Activated CD8-positive, alpha-beta memory T cell treated with anti-CD3 and anti-CD28 coated beads for 4 hours (primary cell): Measurements from ENCODE around the gene DBR1.

Experiments used
- DNase-seq, 2 donors: peaks; one replicate each; pipeline ENCODE4 v3.0.0-alpha.2; 2020; ENCODE audit warnings: low read depth in 2 of 2

The DBR1 gene, protein sequence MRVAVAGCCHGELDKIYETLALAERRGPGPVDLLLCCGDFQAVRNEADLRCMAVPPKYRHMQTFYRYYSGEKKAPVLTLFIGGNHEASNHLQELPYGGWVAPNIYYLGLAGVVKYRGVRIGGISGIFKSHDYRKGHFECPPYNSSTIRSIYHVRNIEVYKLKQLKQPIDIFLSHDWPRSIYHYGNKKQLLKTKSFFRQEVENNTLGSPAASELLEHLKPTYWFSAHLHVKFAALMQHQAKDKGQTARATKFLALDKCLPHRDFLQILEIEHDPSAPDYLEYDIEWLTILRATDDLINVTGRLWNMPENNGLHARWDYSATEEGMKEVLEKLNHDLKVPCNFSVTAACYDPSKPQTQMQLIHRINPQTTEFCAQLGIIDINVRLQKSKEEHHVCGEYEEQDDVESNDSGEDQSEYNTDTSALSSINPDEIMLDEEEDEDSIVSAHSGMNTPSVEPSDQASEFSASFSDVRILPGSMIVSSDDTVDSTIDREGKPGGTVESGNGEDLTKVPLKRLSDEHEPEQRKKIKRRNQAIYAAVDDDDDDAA

DNA sequence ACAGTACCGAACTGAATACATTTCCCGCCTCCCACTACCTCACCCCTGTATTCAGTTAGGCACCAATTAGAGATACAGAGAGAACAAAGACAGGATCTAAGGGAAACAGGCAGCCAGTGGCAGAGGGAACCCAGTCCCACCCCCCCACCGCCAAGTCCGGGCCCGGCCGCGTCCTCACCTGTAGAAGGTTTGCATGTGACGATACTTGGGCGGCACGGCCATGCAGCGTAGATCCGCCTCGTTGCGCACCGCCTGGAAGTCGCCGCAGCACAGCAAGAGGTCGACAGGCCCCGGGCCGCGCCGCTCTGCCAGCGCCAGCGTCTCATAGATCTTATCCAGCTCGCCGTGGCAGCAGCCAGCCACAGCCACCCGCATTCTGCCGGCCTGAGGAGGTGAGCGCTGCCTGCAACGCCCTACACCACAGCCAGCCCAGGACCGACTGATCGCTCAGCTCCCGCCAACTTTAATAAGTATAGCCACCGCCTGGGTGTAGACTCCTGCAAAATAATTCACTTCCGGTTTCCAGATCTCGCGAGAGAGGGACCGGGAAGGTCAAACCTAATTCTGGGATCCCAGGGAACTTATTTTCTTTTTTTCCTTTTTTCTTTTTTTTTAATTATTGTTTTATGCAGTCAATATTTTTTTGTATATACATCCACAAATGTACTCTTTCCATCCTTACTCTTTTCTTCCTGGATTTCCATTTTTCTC lies at the start of gene DBR1:
DBR1 (minus strand) TSS at position 501 of the 711 bp plus-strand sequence; CDS start at position 375, 126 bp downstream.
- peak; percentile 39 to 55 for DNase-seq

DNA sequence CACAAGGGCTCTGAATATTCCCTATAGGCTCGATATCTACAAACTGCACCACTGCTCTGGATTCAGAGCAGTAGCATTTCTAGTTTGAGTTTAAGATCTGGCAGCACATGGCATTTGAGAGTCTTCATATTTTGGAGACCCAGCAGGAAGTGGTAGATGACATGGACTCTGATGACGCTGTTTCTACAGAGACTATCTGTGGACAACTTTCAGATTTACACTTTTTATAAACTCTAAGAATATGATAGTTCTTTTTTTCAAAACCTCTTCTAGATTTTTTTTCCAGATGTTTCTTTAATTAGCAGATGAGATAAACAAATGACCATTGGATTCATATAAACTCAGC lies 48.2 kb upstream of the DBR1 start:
- no peak for DNase-seq

DNA sequence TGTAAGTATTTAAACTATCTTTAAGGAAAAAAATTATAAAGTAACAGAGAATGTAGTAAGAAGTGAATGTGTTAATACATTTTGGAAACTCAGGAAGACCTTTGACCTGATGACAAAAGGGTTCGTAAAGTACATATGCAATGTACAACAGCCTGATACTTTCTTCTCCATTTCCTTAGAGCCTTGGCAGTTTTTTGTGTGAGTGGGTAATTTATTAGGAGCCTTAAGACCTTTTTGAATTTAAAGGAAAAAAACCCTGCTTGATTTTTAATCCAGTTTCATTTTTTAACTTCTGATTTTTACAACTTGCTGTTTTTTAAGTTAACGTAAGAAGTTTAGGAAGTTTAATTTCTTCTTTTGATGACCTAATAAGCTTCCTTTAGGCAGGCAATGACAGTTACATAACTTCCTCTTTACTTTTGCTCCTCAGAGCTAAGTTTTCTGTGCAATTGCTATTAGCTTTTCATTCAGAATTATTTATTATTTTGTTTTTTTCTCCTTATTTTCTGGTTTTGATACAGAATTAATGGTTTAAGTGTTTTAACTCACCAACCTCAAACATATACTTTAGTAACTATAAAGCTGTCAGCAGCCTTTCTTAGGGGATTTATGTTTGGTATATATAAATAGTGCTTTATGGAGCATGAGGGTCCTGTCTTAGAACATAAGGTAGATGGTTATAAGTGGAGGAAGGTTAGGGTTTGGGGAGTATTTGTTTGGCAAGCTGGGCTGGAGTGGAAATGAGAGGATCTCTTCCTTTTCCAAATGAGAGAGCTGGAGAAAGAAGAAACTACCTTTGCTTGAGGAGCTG lies 47.6 kb upstream of the DBR1 start:
- no peak for DNase-seq

DNA sequence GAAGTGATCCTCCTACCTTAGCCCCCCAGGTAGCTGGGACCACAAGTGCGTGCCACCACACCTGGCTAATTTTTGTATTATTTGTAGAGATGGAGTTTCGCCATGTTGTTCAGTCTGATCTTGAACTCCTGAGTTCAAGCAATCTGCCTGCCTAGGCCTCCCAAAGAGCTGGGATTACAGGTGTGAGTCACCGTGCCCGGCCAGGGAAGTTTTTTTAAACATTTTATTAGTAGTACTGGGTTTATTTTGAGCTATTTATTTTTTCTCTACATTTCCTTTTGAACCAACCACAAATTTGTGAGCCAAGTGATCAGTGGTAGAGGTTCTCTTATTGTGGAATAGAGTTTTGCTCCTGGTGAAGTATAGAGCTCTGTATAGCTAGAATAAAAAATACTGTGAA lies 46.1 kb upstream of the DBR1 start:
- no peak for DNase-seq

DNA sequence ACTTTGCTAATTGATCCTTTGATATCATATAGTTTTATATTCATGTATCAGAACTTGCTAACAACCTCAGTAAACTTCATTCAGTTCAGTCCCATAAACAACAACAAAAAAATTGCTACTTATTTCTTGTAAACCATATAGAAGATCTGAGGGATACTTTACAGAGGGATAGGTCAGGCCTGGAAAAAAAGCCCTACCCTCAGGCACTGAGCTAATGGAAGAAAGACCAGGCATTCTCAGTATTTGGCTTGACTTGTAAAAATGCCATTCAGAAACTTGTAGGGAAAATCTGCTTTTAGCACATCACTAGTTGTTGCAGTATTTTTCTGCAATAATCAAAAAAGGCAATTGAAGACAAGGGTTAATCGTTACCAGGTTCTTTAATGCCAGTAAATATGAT lies 45.5 kb upstream of the DBR1 start:
- DNase-seq, result no peak

DNA sequence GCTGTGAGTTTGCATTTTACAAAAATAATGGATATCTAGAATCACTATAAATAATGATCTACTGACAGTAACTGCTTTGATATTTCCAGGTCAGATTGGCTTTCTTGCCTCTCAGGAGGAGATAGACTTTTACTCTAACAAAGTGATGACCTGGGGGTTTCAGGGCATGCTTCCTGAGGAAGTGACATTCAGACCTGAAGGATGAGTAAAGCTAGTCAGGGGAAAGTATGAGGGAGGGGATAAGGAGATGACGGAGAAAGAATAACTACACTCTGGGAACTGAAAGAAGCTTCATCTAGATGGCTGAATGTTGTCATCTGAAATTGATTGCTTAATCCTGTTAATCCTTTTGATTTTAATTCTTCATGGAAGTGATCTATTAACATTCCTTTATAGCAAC lies 44.5 kb upstream of the DBR1 start:
- DNase-seq, result no peak

DNA sequence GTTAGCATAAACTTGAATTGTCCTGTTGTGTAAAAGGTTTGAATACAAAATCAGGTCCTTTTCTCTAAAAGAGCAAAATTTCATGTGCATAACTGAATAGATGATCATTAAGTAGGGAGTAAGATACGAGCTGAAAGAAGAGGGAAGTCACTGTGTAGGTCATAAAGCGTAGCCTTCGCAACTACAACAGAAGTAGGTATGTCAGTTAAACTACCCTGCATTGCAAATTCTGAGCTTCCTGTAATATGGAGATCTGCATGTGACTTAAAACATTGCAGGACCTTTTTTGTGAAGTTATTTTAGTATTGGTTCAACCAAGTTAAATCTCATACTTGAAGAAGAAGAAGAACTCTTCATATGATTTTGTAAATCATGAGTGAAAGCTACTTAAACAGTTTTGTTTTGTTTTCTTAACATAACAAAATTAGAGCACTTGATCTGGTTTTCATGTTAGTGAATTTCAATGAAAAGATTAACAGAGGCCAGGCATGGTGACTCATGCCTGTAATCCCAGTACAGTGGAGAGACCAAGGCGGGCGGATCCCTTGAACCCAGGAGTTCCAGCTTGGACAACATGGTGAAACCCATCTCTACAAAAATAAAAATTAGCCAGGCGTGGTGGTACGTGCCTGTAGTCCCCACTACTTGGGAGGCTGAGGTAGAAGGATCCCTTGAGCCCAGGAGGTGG lies 38.8 kb upstream of the DBR1 start:
- no peak for DNase-seq

DNA sequence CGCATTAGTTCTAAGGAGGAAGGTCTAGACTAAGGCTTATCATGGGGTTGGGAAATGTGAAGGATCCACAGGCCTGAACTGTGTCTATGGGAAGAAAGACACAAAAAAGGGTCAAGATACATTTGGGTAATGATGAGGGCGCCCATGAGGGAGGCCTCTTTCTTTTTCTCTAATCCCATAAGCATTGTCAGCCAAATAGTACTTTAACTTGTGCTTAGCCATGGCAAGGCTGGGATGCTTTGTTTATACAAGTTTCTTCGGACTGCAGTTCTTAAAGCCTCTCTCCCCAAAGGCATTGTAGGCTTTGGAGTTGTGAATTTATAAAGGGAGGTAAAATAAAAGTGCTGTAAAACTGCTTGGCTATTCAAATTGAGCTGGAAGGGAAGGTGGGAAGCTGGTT lies 35.8 kb upstream of the DBR1 start:
- no peak for DNase-seq

DNA sequence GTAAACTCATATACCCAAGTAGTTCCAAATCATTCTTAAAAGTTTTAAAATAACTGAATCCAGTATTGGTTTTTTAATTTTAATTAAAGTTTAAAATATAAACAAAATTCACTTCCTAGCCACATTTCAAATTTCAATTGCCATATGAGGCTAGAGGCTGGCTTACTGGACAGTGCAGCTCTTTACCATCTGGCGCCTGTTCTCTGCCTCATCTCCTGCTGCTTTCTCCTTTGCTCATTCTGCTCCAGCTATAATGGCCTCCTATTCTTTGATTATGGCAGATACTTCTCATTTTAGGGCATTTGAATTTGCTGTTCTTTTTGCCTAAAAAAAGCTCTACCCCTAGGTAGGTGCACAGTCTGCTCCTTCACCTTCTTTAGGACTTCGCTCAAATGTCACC lies 31.5 kb upstream of the DBR1 start:
- no peak for DNase-seq

DNA sequence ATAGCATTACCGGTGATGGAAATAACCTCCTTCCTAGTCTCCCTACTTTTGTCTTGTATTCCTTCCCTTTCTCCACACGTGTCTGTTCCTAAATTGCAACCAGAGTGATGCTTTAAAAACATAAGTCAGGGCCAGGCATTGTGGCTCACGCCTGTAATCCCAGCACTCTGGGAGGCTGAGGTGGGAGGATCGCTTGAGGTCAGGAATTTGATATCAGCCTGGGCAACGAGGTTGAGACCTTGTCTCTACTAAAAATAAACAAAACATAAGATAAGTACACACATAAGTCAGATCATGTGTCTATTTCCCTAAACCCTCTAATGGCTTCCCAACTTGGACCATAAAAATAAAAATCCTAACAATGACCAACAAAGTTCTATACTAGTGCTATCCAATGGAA lies 30.8 kb upstream of the DBR1 start:
- DNase-seq, result no peak

DNA sequence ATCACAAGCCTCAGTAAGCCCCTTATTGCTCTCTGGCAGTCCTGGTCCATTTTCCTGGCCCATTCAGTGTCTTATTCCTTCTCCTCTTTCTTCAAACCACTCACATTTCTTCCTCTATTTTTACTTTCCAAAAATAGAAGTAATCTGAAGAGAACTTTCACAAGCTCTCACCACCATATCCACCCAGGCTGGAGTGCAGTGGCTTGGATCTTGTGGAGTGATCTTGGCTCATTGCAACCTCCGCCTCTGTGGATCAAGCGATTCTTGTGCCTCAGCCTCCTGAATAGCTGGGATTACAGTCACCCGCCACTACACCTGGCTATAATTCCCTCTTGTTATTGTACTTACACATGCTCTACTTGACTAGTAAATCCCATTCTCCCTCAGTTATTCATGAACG lies 29.2 kb upstream of the DBR1 start:
- DNase-seq, result no peak

DNA sequence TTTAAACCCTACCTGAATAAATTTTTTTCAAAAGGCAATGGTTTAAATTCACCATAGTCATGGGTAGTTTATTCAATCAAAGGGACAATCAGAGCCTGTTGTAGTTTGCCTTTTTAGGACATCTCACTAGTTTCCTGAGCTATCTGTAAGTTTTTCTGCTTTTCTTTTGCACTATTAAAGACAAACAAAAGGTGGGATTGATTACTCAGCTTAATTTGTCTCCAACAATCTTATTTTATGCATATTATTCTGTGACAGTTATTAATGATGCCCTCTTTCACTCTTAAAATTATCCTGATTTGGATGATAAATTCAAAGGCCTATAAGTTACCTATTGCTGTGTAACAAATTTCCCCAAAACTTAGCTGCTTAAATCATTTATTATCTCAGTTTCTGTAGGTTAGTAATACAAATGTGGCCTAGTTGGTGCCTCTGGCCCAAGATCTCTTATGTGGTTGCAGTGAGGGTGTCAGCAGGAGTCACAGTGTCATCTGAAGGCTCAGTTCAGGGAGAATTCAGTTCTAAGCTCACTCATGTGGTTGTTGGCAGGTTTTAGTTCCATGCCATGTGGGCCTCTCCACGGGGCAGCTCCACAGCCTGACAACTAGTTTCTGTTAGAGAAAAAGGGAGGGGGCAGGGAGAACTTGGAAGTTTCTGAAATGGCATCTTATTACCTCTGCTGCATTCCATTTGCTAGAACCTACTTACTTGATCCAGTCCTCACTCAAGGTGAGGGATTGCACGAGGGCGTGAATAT lies 28.4 kb upstream of the DBR1 start:
- DNase-seq, result no peak

DNA sequence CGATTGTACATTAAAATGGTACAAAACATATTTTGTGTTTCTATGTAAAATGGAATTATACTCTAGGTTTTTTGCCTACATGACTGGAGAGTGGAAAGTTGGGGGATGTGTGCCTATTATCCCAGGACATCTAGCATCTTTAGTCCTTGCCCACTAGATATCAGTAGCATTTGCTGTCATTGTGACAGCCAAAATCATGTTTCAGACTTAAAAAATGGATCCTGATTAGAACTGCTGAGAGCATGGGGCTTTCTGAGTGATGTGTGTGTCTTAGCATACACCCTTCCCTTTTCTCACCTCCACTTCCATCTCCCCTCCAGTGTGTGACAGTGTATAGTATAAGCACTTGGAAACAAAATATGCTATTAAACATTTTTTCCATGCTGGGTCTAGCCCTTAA lies 25.7 kb upstream of the DBR1 start:
- DNase-seq, result no peak

DNA sequence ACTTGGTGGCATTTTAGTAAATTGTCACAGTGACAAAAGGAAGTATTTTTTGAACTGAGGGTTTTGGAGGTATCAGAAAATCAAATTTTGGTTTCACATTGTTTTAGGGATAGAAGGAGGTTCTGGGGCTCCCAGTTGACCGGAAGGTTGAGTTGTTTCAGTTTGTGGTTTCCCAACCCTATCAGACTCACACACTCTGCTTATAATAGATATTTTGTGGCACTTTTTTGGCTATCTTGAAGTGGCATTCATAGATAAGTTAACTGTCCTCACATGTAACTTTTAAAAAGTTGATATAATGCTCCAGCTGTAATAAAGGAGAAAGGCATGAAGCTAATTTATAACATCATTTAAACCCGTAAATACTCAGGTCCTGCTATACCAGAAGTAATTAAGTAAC lies 25.1 kb upstream of the DBR1 start:
- DNase-seq, result no peak

DNA sequence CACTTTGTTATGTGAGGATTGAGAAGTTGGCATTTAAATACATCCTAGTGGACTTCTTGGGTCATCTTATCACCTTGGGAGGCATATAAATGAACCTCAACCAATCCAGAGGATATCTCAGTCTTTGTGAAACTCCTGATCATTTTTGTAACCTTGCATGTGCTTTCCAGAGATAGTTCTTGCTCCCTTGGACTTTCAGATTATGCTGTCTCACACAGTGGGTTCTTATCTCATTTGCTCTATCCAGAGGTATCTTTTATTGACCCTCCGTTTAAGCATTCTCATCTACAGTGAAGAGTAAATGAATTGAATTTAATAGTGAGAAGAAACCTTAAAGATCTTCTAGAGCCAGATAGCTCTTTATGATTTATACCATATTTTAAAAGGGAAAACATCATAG lies 22.8 kb upstream of the DBR1 start:
- DNase-seq, result no peak

DNA sequence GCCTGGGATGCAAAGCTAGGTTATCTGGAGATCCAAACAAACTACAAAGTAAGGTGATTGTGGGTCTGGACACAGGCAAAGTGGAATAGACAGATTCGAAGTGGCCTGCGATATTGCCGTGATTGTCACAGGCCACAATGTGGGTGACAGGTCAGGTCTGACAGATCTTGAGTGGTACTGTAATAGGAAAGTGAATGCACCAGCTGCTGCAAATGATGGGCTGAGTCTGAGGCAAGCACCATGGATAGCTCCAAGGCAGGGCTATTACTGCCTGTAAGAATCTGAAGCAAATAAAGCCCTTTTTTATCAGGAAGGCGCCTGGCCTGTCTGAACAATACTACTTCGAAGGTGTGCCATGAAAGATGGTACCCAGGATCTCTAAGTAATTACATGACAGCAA lies 22.3 kb upstream of the DBR1 start:
- no peak for DNase-seq

DNA sequence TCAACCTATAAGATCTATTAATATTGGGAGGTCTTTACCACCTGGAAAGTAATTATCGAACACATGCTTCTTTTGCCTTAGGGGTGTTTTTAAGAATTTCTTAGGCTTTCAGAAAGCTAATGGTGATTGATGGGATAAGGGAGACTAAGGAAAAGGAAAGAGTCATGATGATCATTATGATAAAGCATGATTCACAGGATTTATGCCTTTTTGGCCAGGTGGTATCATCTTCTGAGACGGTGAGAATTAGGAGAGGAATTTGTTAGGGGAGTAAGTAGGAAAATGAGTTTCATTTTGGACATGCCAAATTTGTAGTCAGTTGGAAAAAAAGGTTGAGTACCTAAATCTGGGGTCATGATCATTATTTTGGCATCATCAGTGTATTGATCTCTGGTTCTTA lies 21.3 kb upstream of the DBR1 start:
- no peak for DNase-seq

DNA sequence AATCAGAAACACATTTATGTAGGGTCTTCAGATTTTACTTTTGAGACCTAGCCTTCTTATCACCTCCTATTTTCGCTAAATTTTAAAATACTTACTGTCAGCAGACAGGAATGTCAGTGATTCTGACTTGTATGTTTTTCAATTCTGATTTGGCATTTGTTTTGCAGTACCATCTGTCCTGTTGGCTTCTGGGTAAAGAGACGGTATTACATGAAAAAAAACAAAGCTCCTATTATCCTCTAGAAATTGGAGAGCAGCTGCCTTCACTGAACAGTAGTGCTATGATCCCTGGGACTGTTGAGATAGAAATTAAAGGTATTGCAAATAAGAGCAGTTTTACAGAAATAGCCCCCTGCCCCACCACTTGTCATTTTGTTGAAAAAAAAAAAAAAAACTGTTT lies 20.8 kb upstream of the DBR1 start:
- DNase-seq, result no peak

DNA sequence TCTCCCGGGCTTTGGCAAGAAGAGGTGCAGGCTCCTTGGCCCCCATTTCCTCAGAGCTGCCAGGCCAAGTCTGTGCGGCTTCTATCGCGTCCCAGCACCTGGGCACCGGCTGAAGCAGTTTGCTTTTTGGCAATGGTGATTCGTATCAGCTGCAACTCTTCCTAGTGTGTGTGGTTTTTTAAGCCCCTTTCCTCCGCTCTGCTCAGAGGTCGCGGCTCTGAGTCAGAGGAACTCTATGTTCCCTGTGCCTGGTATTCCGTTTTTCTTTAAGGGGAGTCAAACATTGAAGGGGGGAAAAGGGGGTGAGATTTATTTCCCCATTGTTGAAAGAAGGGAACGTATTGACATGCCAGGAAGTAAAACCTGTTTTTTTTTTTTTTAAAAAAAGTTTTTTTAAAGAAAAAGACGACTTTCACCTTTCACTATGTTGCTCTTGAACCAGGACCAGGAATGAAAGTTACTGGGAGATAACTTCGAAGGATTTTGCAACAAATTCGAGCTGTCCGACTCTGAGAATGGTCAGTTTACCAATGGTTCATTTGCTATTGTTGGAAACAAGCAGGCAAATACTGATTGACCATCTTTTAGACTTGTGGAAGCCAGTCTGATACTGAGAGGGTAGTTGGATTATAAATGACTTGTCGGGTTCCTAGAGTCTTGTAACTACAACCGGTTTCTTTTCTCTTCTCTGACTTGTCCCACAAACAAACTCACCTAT lies 13.5 kb upstream of the DBR1 start:
- peak in 1 of 2 donors; percentile 5 for DNase-seq

DNA sequence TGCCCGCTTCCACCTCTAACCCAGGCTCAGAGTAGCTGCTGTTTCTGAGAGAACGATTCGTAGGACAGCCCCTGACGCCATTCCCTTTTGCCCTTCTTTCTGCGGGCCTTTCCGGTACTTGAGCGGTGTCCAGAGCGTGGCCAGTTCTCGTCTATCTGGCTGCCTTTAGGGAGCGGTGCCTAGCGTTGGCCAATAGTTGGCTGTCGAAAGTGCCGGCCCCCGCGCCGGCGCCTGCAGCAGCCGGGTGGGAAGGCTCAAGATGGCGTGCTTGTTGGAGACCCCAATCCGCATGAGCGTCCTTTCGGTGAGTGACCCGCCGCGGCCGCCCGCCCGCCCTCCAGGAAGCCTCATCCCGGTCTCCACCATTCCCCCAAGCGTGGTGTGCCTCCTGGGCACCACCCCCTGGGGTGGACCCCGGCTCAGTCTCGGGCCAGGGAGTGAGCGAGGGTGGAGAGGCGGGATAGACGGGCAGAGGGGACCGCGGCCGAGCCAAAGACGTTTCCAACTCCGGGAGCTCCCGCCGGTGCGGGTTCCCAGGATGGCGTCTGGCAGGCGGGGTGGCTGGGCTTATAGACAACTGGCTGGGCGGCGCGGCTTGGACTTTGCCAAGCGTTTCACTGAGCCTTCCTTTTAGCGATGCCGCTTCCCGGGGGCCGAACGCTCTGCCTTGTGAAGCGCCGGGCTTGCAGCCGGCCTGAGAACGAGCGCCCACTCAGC lies 12.7 kb upstream of the DBR1 start, which contains the start of gene ARMC8:
ARMC8 (plus strand) TSS at position 6 of the 717 bp plus-strand sequence; CDS start at position 260, 254 bp downstream.
- DNase-seq, result no peak
